Neural progenitor cell (in vitro differentiated cells): ENCODE results near the gene TNFAIP6. TPM values are rescaled to one million over a fixed set of nuclear protein-coding genes. Genes with fewer than 3 reads are reported as not detected.

Source experiments
- DNase-seq: peaks from one replicate; pipeline ENCODE4 v3.0.0-alpha.2; 2016; ENCODE audit warnings: low spot score
- H2AFZ ChIP-seq: fragments of 200-600 bp; sonication (generic); replicated peaks from 2 replicates; pipeline ENCODE4 v1.6.1; 2016; ENCODE audit warnings: antibody characterized with exemption
- H3F3A ChIP-seq: fragments of 200-600 bp; sonication (generic); 2 replicates; pipeline ENCODE4 v1.6.1; 2016; ENCODE audit warnings: antibody characterized with exemption, low read depth
- H3K27ac ChIP-seq: fragments of 200-600 bp; sonication (generic); 2 replicates; pipeline ENCODE4 v1.5.1; 2016; ENCODE audit warnings: mild to moderate bottlenecking
- H3K27me3 ChIP-seq: fragments of 200-600 bp; sonication (generic); 2 replicates; pipeline ENCODE4 v1.6.1; 2016; ENCODE audit warnings: mild to moderate bottlenecking, moderate library complexity
- H3K36me3 ChIP-seq: fragments of 200-600 bp; sonication (generic); 2 replicates; pipeline ENCODE4 v1.5.1; 2016
- H3K4me1 ChIP-seq: fragments of 200-600 bp; sonication (generic); 2 replicates; pipeline ENCODE4 v1.6.1; 2016; ENCODE audit warnings: mixed run types
- H3K4me2 ChIP-seq: fragments of 200-600 bp; sonication (generic); 2 replicates; pipeline ENCODE4 v1.6.1; 2016
- H3K4me3 ChIP-seq: fragments of 200-600 bp; sonication (generic); 2 replicates; pipeline ENCODE4 v1.5.1; 2016
- H3K79me2 ChIP-seq: fragments of 200-600 bp; sonication (generic); 2 replicates; pipeline ENCODE4 v1.6.1; 2016; ENCODE audit warnings: low read depth
- H3K9ac ChIP-seq: fragments of 200-600 bp; sonication (generic); 2 replicates; pipeline ENCODE4 v1.6.1; 2016
- H3K9me3 ChIP-seq: fragments of 200-600 bp; sonication (generic); 2 replicates; pipeline ENCODE4 v1.5.1; 2016; ENCODE audit warnings: low read depth
- H4K20me1 ChIP-seq: fragments of 200-600 bp; sonication (generic); 2 replicates; pipeline ENCODE4 v1.6.1; 2016; ENCODE audit warnings: low read depth
- H3K27ac Mint-ChIP-seq: 3 replicates; pipeline ENCODE4 v1.8.0; 2021; ENCODE audit warnings: mixed read lengths
- H3K27me3 Mint-ChIP-seq: 2 replicates; pipeline ENCODE4 v1.8.0; 2022; ENCODE audit warnings: low read depth, mild to moderate bottlenecking, inconsistent platforms, moderate library complexity, mixed read lengths; ENCODE audit not compliant: insufficient read depth
- H3K36me3 Mint-ChIP-seq: 3 replicates; pipeline ENCODE4 v1.8.0; 2021; ENCODE audit warnings: mixed read lengths
- H3K4me1 Mint-ChIP-seq: 3 replicates; pipeline ENCODE4 v1.8.0; 2021; ENCODE audit warnings: mixed read lengths
- H3K4me3 Mint-ChIP-seq: 3 replicates; pipeline ENCODE4 v1.8.0; 2021; ENCODE audit warnings: mild to moderate bottlenecking, moderate library complexity, mixed read lengths
- H3K9me3 Mint-ChIP-seq: 3 replicates; pipeline ENCODE4 v1.8.0; 2020; ENCODE audit warnings: mixed read lengths
- EZH2 ChIP-seq: fragments of 200-600 bp; sonication (generic); IDR thresholded peaks from 2 replicates; pipeline ENCODE4 v1.6.1; 2017; ENCODE audit warnings: antibody characterized with exemption, mild to moderate bottlenecking, moderate library complexity
- EZH2phosphoT487 ChIP-seq: fragments of 200-600 bp; sonication (generic); IDR thresholded peaks from 2 replicates; pipeline ENCODE4 v1.6.1; 2017; ENCODE audit warnings: antibody characterized with exemption
- total RNA-seq: library from RNA; depleted of rRNA; stranded (reverse); fragments of >200 nt; gene quantifications from 2 replicates; pipeline ENCODE4 v1.2.3, GENCODE V29; 2015; ENCODE audit warnings: low replicate concordance
- TF ChIP-seq, protein P1 (sequence below): fragments of 200-600 bp; sonication (generic); IDR thresholded peaks from 2 replicates; pipeline ENCODE4 v1.5.1; 2017; ENCODE audit warnings: antibody characterized with exemption, mild to moderate bottlenecking

Gene TNFAIP6
- total RNA-seq, 1 donor from 2014 or later: 0.22 TPM

DNA sequence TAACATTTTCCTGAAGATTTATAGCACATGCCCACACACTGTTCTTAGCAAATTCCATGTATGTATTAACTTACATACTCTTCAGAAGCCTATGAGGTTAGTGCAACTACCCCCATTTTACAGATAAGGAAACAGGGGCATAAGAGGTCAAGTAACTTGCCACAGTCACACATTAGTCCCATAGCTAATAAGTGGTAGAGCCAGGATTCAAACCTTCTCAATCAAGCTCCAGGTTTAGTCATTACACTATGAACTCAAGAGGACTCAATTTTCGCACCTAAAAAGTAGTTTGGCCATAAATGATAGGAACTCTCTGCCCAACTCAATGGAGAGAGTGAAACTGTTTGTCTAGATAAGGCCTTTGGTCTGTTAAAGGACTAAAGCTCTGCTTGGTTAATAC lies 42.6 kb downstream of the TNFAIP6 start:
- Histone ChIP-seq H3K27me3 (no peaks in the 10 kb centered on the region), H4K20me1 (no peaks in the 10 kb centered on the region), H3K9ac (no peak overlapping the region), H3F3A (no peaks in the 10 kb centered on the region), H3K4me1 (no peaks in the 10 kb centered on the region), H3K9me3 (no peaks in the 10 kb centered on the region), H3K4me2 (no peak overlapping the region), H2AFZ (no peak overlapping the region), H3K4me3 (no peak overlapping the region), H3K79me2 (no peaks in the 10 kb centered on the region), H3K36me3 (no peaks in the 10 kb centered on the region), H3K27ac (no peak overlapping the region)
- Mint-ChIP-seq H3K27me3 (peaks cover 3% of the 10 kb centered on the region), H3K9me3 (peaks cover 2% of the 10 kb centered on the region), H3K4me3 (no peak overlapping the region), H3K4me1 (no peaks in the 10 kb centered on the region), H3K27ac (no peak overlapping the region), H3K36me3 (no peaks in the 10 kb centered on the region)
- no peak for DNase-seq
- TF ChIP-seq EZH2phosphoT487 (no peak), EZH2 (no peak)
- TF ChIP-seq, protein P1, sequence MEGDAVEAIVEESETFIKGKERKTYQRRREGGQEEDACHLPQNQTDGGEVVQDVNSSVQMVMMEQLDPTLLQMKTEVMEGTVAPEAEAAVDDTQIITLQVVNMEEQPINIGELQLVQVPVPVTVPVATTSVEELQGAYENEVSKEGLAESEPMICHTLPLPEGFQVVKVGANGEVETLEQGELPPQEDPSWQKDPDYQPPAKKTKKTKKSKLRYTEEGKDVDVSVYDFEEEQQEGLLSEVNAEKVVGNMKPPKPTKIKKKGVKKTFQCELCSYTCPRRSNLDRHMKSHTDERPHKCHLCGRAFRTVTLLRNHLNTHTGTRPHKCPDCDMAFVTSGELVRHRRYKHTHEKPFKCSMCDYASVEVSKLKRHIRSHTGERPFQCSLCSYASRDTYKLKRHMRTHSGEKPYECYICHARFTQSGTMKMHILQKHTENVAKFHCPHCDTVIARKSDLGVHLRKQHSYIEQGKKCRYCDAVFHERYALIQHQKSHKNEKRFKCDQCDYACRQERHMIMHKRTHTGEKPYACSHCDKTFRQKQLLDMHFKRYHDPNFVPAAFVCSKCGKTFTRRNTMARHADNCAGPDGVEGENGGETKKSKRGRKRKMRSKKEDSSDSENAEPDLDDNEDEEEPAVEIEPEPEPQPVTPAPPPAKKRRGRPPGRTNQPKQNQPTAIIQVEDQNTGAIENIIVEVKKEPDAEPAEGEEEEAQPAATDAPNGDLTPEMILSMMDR: no peak

DNA sequence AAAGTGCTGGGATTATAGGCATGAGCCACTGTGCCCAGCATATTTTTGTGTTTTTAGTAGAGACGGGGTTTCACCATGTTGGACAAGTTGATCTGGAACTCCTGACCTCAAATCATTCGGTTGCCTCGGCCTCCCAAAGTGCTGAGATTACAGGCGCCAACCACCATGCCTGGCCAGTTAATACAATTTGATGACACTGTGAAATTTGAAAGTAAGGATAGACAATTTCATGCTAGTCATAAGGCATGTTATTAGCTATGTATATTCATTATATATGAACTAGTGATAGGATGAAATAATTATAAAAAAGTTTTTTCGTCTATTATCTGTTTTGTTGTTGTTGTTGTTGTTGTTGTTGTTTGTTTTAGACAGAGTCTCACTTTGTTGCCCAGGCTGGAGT lies 43.8 kb downstream of the TNFAIP6 start:
- Mint-ChIP-seq H3K4me3 (no peak overlapping the region), H3K9me3 (no peaks in the 10 kb centered on the region), H3K27ac (no peak overlapping the region), H3K27me3 (peaks cover 3% of the 10 kb centered on the region), H3K4me1 (no peaks in the 10 kb centered on the region), H3K36me3 (no peaks in the 10 kb centered on the region)
- Histone ChIP-seq H2AFZ (no peak overlapping the region), H3K36me3 (no peaks in the 10 kb centered on the region), H3K27ac (no peak overlapping the region), H3K9ac (no peak overlapping the region), H3K4me1 (no peaks in the 10 kb centered on the region), H3K27me3 (no peaks in the 10 kb centered on the region), H4K20me1 (no peaks in the 10 kb centered on the region), H3K4me3 (no peak overlapping the region), H3K79me2 (no peaks in the 10 kb centered on the region), H3F3A (no peaks in the 10 kb centered on the region), H3K4me2 (no peak overlapping the region), H3K9me3 (no peaks in the 10 kb centered on the region)
- TF ChIP-seq EZH2 (no peak), EZH2phosphoT487 (no peak)
- TF ChIP-seq, protein P1: no peak
- no peak for DNase-seq

DNA sequence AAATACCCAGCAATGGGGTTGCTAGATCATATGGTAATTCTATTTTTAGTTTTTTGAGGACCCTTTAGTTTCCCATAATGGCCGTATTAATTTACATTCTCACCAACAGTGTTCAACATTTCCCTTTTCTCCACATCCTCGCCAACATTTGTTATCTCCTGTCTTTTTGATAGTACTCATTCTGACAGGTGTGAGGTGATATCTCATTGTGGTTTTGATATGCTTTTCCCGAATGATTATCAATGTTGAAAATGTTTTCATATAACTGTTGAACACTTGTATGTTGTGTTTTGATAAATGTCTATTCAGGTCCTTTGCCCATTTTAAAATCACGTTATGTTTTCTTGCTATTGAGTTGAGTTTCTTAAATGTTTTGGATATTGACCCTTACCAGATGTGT lies 46.5 kb downstream of the TNFAIP6 start:
- Mint-ChIP-seq H3K9me3 (no peaks in the 10 kb centered on the region), H3K4me3 (no peak overlapping the region), H3K36me3 (peaks cover 2% of the 10 kb centered on the region), H3K27me3 (peaks cover 3% of the 10 kb centered on the region), H3K4me1 (no peaks in the 10 kb centered on the region), H3K27ac (no peak overlapping the region)
- no peak overlapping the region for H2AFZ ChIP-seq
- H3F3A ChIP-seq: no peaks in the 10 kb centered on the region
- no peak for DNase-seq
- no peak overlapping the region for H3K4me2 ChIP-seq
- H3K27me3 ChIP-seq: no peaks in the 10 kb centered on the region
- H3K27ac ChIP-seq: no peak overlapping the region
- no peaks in the 10 kb centered on the region for H3K36me3 ChIP-seq
- no peaks in the 10 kb centered on the region for H3K4me1 ChIP-seq
- no peak overlapping the region for H3K9ac ChIP-seq
- H3K9me3 ChIP-seq: no peaks in the 10 kb centered on the region
- TF ChIP-seq EZH2 (no peak), EZH2phosphoT487 (no peak)
- TF ChIP-seq, protein P1: no peak
- H3K4me3 ChIP-seq: no peak overlapping the region
- no peaks in the 10 kb centered on the region for H3K79me2 ChIP-seq
- H4K20me1 ChIP-seq: no peaks in the 10 kb centered on the region
